HepG2 (cell line): Measurements from ENCODE around the gene PKP4. TPM values are rescaled to one million over a fixed set of nuclear protein-coding genes. Genes with fewer than 3 reads are reported as not detected.

Source experiments
- ATAC-seq: fragments of 200-7000 bp; cut with Tn5 transposase; 3 replicates; pipeline ENCODE4 v1.9.1; 2020; ENCODE audit warnings: mild to moderate bottlenecking, moderate library complexity
- BruUV-seq: library from RNA; stranded (reverse); fragments of 400-500 nt; replicated peaks from 2 replicates; lab custom pipeline; 2021; lab: Mats Ljungman, UMichigan
- CTCF ChIA-PET: fragments of 300-600 bp; formaldehyde crosslinking; extraction: SDS; loops from one replicate; lab custom pipeline; 2021; ENCODE audit warnings: low total read pairs, inconsistent platforms, low intra/inter-chr PET ratio; lab: Yijun Ruan, JAX
- POLR2A ChIA-PET: fragments of 350-600 bp; sonication (Branson Sonifier 250); formaldehyde crosslinking; loops from one replicate; lab custom pipeline; 2020; ENCODE audit warnings: antibody characterized with exemption, inconsistent platforms; lab: Yijun Ruan, JAX
- DNase-seq: peaks from one replicate; pipeline ENCODE4 v3.0.0-alpha.2; 2015; ENCODE audit warnings: low spot score
- FAIRE-seq: peaks from 3 replicates; lab custom pipeline; 2011; peaks lifted over from hg19 to GRCh38; lab: Jason Lieb, UNC
- H2AFZ ChIP-seq: one replicate; pipeline ENCODE4 v1.6.1; 2011; ENCODE audit warnings: low read length, inconsistent platforms
- H3K27ac ChIP-seq: fragments of 300-600 bp; 3 replicates; pipeline ENCODE4 v1.8.0; 2011; ENCODE audit warnings: mixed run types, mild to moderate bottlenecking, mixed read lengths, low read length, inconsistent platforms; ENCODE audit not compliant: insufficient read depth; ENCODE audit errors: extremely low read length
- H3K27me3 ChIP-seq, 2 experiments: fragments of 200-600 bp in 1 of 2; 2 replicates in 1 of 2; 3 replicates in 1 of 2; pipeline versions ENCODE4 v1.6.0 to v1.8.0; 2011; ENCODE audit warnings: low read length in 2 of 2, mild to moderate bottlenecking in 2 of 2, moderate library complexity in 2 of 2, inconsistent platforms in 1 of 2; ENCODE audit not compliant: insufficient read depth in 2 of 2, control insufficient read depth in 1 of 2
- H3K36me3 ChIP-seq, 2 experiments: fragments of 200-600 bp in 1 of 2; replicated peaks in 1 of 2; 2 replicates in 1 of 2; 3 replicates in 1 of 2; pipeline versions ENCODE4 v1.5.1 to v1.8.0; 2011; ENCODE audit warnings: low read length in 2 of 2, inconsistent platforms in 1 of 2; ENCODE audit not compliant: insufficient read depth in 2 of 2, control insufficient read depth in 1 of 2
- H3K4me1 ChIP-seq: 2 replicates; pipeline ENCODE4 v1.5.1; 2012; ENCODE audit warnings: low read length, inconsistent platforms; ENCODE audit not compliant: insufficient read depth
- H3K4me2 ChIP-seq: 2 replicates; pipeline ENCODE4 v1.6.0; 2011; ENCODE audit warnings: low read depth, low read length, inconsistent platforms
- H3K4me3 ChIP-seq, 3 experiments: fragments of 200-600 bp in 1 of 3; sonication (generic), shearing (Covaris generic) in 1 of 3; replicated peaks in 1 of 3; 2 replicates each; pipeline ENCODE4 v1.5.1; 2011 to 2016; ENCODE audit warnings: low read length in 3 of 3, inconsistent platforms in 2 of 3, low read depth in 2 of 3, mild to moderate bottlenecking in 2 of 3, control low read depth in 1 of 3, mixed read lengths in 1 of 3; ENCODE audit not compliant: insufficient read depth in 1 of 3
- H3K79me2 ChIP-seq: one replicate; pipeline ENCODE4 v1.6.1; 2011; ENCODE audit warnings: low read length, inconsistent platforms; ENCODE audit not compliant: insufficient read depth
- H3K9ac ChIP-seq: 2 replicates; pipeline ENCODE4 v1.6.0; 2011; ENCODE audit warnings: mild to moderate bottlenecking, low read depth, low read length, inconsistent platforms; ENCODE audit not compliant: insufficient read depth
- H3K9me3 ChIP-seq: 2 replicates; pipeline ENCODE4 v1.5.1; 2012; ENCODE audit warnings: mild to moderate bottlenecking, low read length
- H4K20me1 ChIP-seq: 2 replicates; pipeline ENCODE4 v1.6.0; 2011; ENCODE audit warnings: inconsistent platforms, mild to moderate bottlenecking, low read length, moderate library complexity; ENCODE audit not compliant: insufficient read depth
- ATF3 ChIP-seq: sonication (generic); formaldehyde crosslinking; IDR thresholded peaks from 2 replicates; pipeline ENCODE4 v1.4.0; 2020; ENCODE audit warnings: missing genetic modification reagents
- NONO ChIP-seq, 2 experiments: fragments of 450-650 bp in 1 of 2; sonication (generic) in 1 of 2; formaldehyde crosslinking in 1 of 2; IDR thresholded peaks in 1 of 2; conservative IDR thresholded peaks in 1 of 2; 2 replicates each; pipeline versions ENCODE4 v1.6.1 to v1.8.0; 2017 to 2022; ENCODE audit warnings: mild to moderate bottlenecking in 1 of 2, missing genetic modification reagents in 1 of 2, moderate library complexity in 1 of 2
- ZNF484 ChIP-seq: sonication (generic); formaldehyde crosslinking; IDR thresholded peaks from 2 replicates; pipeline ENCODE4 v1.5.1; 2020; ENCODE audit warnings: mild to moderate bottlenecking, low read depth, missing genetic modification reagents, borderline replicate concordance
- ZNF552 ChIP-seq: sonication (generic); formaldehyde crosslinking; IDR thresholded peaks from 2 replicates; pipeline ENCODE4 v1.9.0; 2022; ENCODE audit warnings: missing genetic modification reagents, mild to moderate bottlenecking, borderline replicate concordance
- WGBS: methylation state at CpG from one replicate; pipeline ENCODE4 v1.1.6; 2017; ENCODE audit warnings: low lambda C conversion rate; 5-methylcytosine and 5-hydroxymethylcytosine counted together
- in situ Hi-C: cut with HindIII; loops from 2 replicates; pipeline ENCODE4 v1.10.0; 2017; ENCODE audit warnings: low pct_unique_long_range_greater_than_20kb; ENCODE audit not compliant: extremely low pct_ligation_motif_present
- intact Hi-C: fragments of 100-400 bp; cut with micrococcal nuclease; formaldehyde crosslinking; loops from one replicate; pipeline ENCODE4 v1.10.0; 2022; ENCODE audit not compliant: unreplicated experiment
- polyA plus RNA-seq, 8 experiments: library from polyadenylated mRNA; depleted of rRNA in 3 of 8; stranded (reverse) in 7 of 8; unstranded in 1 of 8; fragments of >200 nt; fragmentation: Illumina TruSeq in 4 of 8; extraction: Trizol in 4 of 8; gene quantifications; 2 replicates each; pipeline versions ENCODE4 v1.2.1 to v1.2.3, GENCODE V29; 2011 to 2016; ENCODE audit warnings: low read depth in 4 of 8, missing spikeins in 1 of 8, mixed read lengths in 1 of 8; ENCODE audit not compliant: insufficient read depth in 1 of 8
- total RNA-seq, 5 experiments: library from RNA; depleted of rRNA; stranded (reverse); fragments of >200 nt; fragmentation: Illumina TruSeq; extraction: Trizol; gene quantifications; 2 replicates each; pipeline ENCODE4 v1.2.3, GENCODE V29; 2016; ENCODE audit warnings: low read depth in 1 of 5
- TF ChIP-seq, protein P1 (sequence below): sonication (generic); IDR thresholded peaks from 2 replicates; pipeline ENCODE4 v1.6.1; 2016; ENCODE audit warnings: low read depth, borderline replicate concordance

The PKP4 gene
- total and polyA plus RNA-seq, 2 of the 13 experiments (the other 11 are each of a cell fraction or from before 2014, with no cell fraction given): 80.9 to 90.5 TPM

- H2AFZ ChIP-seq: no peak overlapping the region
- no peaks in the 10 kb centered on the region for H3K4me1 ChIP-seq
- ChIA-PET POLR2A (interaction anchor here (1.6 kb wide), 1 partner anchor 19 kb away, joined by 5 read pairs; no protein-coding TSS in a partner anchor), CTCF (no interaction called here)
- no peak for DNase-seq
- H3K36me3 ChIP-seq: peaks cover 3 to 15% of the 10 kb centered on the region in 2 experiments; a peak in 4 of 5 replicates
- in situ Hi-C loops: no loop called here
- intact Hi-C loops: no loop called here
- H3K9ac ChIP-seq: no peak overlapping the region
- H3K27me3 ChIP-seq: no peaks in the 10 kb centered on the region
- WGBS: 94% methylated on average over 3 of the region's 3 CpGs
- no peaks in the 10 kb centered on the region for H3K9me3 ChIP-seq
- H3K4me2 ChIP-seq: no peak overlapping the region
- no peak for FAIRE-seq
- H3K4me3 ChIP-seq: no peak overlapping the region
- no TSS peak for BruUV-seq
- H3K27ac ChIP-seq: no peak overlapping the region
- TF ChIP-seq ZNF484: no peak
- no peak for TF ChIP-seq NONO (IDR thresholded peaks at IDR 0.05)
- no peak for TF ChIP-seq NONO (CRISPR knock-in tag; conservative IDR thresholded peaks at IDR 0.05)
- no peak for TF ChIP-seq ZNF552
- TF ChIP-seq, protein P1, sequence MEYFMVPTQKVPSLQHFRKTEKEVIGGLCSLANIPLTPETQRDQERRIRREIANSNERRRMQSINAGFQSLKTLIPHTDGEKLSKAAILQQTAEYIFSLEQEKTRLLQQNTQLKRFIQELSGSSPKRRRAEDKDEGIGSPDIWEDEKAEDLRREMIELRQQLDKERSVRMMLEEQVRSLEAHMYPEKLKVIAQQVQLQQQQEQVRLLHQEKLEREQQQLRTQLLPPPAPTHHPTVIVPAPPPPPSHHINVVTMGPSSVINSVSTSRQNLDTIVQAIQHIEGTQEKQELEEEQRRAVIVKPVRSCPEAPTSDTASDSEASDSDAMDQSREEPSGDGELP: no peak
- H3K79me2 ChIP-seq: peaks cover 70% of the 10 kb centered on the region
- ATAC-seq: no peak
- H4K20me1 ChIP-seq: peaks cover 11% of the 10 kb centered on the region
Observed at GRCh38 chr2:158477202-158477601, 20.4 kb downstream of the PKP4 start.

DNA sequence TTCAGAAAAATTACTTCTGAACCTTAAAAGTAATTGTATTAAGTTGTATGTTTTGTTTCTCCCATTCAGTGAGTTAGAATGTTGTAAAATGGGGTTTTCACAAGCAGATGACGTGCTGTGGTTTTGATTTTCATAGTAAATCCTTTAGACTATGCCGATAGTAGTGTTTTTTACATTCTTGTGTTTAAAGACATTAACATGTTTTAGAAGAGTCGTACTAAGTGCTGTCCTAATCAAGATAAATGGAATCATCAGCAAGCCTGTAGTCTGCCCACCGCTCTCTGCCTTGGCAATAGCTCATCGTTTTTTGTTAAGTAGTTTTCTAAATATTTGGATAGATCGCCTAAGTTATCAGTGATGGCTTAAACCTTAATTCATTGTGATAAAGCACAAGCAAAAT, 21.5 kb downstream of the PKP4 start:
- ATAC-seq (no peak), DNase-seq (no peak), FAIRE-seq (no peak)
- intact Hi-C loops: no loop called here
- Histone ChIP-seq H3K4me1 (no peaks in the 10 kb centered on the region), H3K36me3 (peaks cover 3 to 15% of the 10 kb centered on the region in 2 experiments; a peak in 4 of 5 replicates), H4K20me1 (peaks cover 11% of the 10 kb centered on the region), H3K27me3 (no peaks in the 10 kb centered on the region), H3K4me2 (no peak overlapping the region), H2AFZ (no peak overlapping the region), H3K9me3 (no peaks in the 10 kb centered on the region), H3K27ac (no peak overlapping the region), H3K9ac (no peak overlapping the region), H3K79me2 (peaks cover 76% of the 10 kb centered on the region), H3K4me3 (no peak overlapping the region)
- WGBS: 93% methylated on average over 6 of the region's 6 CpGs
- POLR2A ChIA-PET: interaction anchor here (1.6 kb wide), 1 partner anchor 20 kb away, joined by 5 read pairs; no protein-coding TSS in a partner anchor
- TF ChIP-seq ATF3 (CRISPR knock-in tag): no peak
- BruUV-seq: no TSS peak
- in situ Hi-C loops: no loop called here
- CTCF ChIA-PET: no interaction called here
